C4-2B (cell line): Measurements from ENCODE around the gene SBNO2.

ENCODE experiments used
- ZFX ChIP-seq: fragments of 450-650 bp; IDR thresholded peaks from 2 replicates; pipeline ENCODE4 v1.6.1; 2017
- TF ChIP-seq, protein P1 (sequence below): fragments of 450-650 bp; conservative IDR thresholded peaks from 2 replicates; pipeline ENCODE4 v1.5.1; 2017; ENCODE audit warnings: mild to moderate bottlenecking

- TF ChIP-seq, protein P1, sequence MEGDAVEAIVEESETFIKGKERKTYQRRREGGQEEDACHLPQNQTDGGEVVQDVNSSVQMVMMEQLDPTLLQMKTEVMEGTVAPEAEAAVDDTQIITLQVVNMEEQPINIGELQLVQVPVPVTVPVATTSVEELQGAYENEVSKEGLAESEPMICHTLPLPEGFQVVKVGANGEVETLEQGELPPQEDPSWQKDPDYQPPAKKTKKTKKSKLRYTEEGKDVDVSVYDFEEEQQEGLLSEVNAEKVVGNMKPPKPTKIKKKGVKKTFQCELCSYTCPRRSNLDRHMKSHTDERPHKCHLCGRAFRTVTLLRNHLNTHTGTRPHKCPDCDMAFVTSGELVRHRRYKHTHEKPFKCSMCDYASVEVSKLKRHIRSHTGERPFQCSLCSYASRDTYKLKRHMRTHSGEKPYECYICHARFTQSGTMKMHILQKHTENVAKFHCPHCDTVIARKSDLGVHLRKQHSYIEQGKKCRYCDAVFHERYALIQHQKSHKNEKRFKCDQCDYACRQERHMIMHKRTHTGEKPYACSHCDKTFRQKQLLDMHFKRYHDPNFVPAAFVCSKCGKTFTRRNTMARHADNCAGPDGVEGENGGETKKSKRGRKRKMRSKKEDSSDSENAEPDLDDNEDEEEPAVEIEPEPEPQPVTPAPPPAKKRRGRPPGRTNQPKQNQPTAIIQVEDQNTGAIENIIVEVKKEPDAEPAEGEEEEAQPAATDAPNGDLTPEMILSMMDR = no peak
- TF ChIP-seq ZFX = no peak
Measured at GRCh38 chr19:1132552-1133383, 41.3 kb downstream of the SBNO2 start.
